Measurements from ENCODE around the gene CLTC. TPM values are rescaled to one million over a fixed set of nuclear protein-coding genes. Genes with fewer than 3 reads are reported as not detected.

Gene CLTC
- total RNA-seq, 1 experiment from 2014 or later = 269 TPM

DNA sequence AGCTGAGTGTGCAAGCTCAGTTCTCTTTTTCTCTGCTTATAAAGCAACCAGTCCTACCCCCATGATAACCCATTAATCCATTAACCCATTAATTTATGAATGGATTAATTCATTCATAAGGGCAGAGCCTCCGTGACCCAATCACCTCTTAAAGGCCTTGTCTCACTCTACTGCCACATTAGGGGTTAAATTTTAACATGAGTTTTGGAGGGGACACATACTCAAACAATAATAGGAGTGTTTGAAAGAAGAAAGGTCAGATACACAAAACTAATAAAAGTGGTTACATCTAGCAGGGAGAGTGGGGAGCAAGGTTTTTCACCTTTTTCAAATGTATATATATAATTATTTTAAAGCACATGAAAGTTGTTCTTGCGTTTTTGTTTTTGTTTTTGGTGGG lies 94.6 kb downstream of the CLTC start:
- ChIA-PET POLR2A (ENCODE audit: unreplicated experiment) (no interaction called here), CTCF (no interaction called here)
- intact Hi-C loops (cut with micrococcal nuclease) = no loop called here
- Histone ChIP-seq H3K4me1 (ENCODE audit: insufficient read depth, low read length) (peaks cover 10% of the 10 kb centered on the region), H3K9ac (ENCODE audit: low read length) (no peak overlapping the region), H3K27me3 (ENCODE audit: low read length) (no peaks in the 10 kb centered on the region), H3K9me2 (replicated peaks; ENCODE audit: low read length) (no peaks in the 10 kb centered on the region), H3K36me3 (ENCODE audit: low read depth, low read length) (no peaks in the 10 kb centered on the region), H3F3A (ENCODE audit: low read length, unreplicated experiment) (no peaks in the 10 kb centered on the region), H3K4me3 (ENCODE audit: low read length) (no peak overlapping the region), H3K79me2 (ENCODE audit: low read length) (peaks cover 97% of the 10 kb centered on the region), H3K4me2 (ENCODE audit: low read length) (no peak overlapping the region), H4K20me1 (ENCODE audit: low read length) (peaks cover 26% of the 10 kb centered on the region), H3K9me3 (ENCODE audit: low read length) (no peaks in the 10 kb centered on the region), H2AFZ (ENCODE audit: low read length) (no peak overlapping the region), H3K27ac (ENCODE audit: low read length) (no peak overlapping the region)
- no peak for ATAC-seq
- TF ChIP-seq EZH2 (IDR thresholded peaks at IDR 0.05; ENCODE audit: low read length, unreplicated experiment) = no peak
- TF ChIP-seq, protein P1, sequence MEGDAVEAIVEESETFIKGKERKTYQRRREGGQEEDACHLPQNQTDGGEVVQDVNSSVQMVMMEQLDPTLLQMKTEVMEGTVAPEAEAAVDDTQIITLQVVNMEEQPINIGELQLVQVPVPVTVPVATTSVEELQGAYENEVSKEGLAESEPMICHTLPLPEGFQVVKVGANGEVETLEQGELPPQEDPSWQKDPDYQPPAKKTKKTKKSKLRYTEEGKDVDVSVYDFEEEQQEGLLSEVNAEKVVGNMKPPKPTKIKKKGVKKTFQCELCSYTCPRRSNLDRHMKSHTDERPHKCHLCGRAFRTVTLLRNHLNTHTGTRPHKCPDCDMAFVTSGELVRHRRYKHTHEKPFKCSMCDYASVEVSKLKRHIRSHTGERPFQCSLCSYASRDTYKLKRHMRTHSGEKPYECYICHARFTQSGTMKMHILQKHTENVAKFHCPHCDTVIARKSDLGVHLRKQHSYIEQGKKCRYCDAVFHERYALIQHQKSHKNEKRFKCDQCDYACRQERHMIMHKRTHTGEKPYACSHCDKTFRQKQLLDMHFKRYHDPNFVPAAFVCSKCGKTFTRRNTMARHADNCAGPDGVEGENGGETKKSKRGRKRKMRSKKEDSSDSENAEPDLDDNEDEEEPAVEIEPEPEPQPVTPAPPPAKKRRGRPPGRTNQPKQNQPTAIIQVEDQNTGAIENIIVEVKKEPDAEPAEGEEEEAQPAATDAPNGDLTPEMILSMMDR (conservative IDR thresholded peaks at IDR 0.05; ENCODE audit: low read depth, low read length) = no peak
- TF ChIP-seq EZH2phosphoT487 (IDR thresholded peaks at IDR 0.05; ENCODE audit: borderline replicate concordance, low read length) = no peak
- no TSS peak for BruUV-seq (replicated peaks)
- no peak for DNase-seq

DNA sequence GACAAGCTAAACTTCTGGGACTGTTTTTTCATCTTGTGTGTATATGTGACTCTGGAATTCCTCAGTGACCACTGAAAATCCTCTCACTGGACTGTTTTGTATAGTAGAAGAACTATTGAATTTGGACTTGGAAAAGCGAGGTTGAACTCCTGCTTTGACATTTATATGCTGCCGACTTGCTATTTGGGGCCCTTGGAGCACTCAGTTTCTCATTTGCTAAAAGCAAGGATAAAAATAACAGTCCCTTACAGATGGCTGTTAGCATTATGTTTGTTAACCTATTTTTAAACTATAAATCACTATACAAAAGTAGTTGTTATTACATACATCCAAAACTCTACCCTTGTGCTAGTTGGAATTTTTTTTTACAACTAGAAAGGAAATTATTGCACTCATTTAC lies 96.7 kb downstream of the CLTC start:
- intact Hi-C loops (cut with micrococcal nuclease) = no loop called here
- no peak for ATAC-seq
- Histone ChIP-seq H3K4me1 (ENCODE audit: insufficient read depth, low read length) (peaks cover 5% of the 10 kb centered on the region; the same call in 1 of the 2 replicates), H3K79me2 (ENCODE audit: low read length) (peaks cover 95% of the 10 kb centered on the region), H4K20me1 (ENCODE audit: low read length) (peaks cover 17% of the 10 kb centered on the region; the same call in 1 of the 2 replicates), H3K9me3 (ENCODE audit: low read length) (no peaks in the 10 kb centered on the region), H3K9ac (ENCODE audit: low read length) (no peak overlapping the region), H3K4me3 (ENCODE audit: low read length) (no peak overlapping the region), H3K27ac (ENCODE audit: low read length) (no peak overlapping the region), H3K9me2 (replicated peaks; ENCODE audit: low read length) (no peaks in the 10 kb centered on the region), H3K4me2 (ENCODE audit: low read length) (no peak overlapping the region), H3K27me3 (ENCODE audit: low read length) (no peaks in the 10 kb centered on the region), H3F3A (ENCODE audit: low read length, unreplicated experiment) (no peaks in the 10 kb centered on the region), H2AFZ (ENCODE audit: low read length) (no peak overlapping the region), H3K36me3 (ENCODE audit: low read depth, low read length) (no peaks in the 10 kb centered on the region)
- no TSS peak for BruUV-seq (replicated peaks)
- ChIA-PET POLR2A (ENCODE audit: unreplicated experiment) (no interaction called here), CTCF (no interaction called here)
- no peak for TF ChIP-seq EZH2phosphoT487 (IDR thresholded peaks at IDR 0.05; ENCODE audit: borderline replicate concordance, low read length)
- TF ChIP-seq, protein P1 (conservative IDR thresholded peaks at IDR 0.05; ENCODE audit: low read depth, low read length) = no peak
- no peak for TF ChIP-seq EZH2 (IDR thresholded peaks at IDR 0.05; ENCODE audit: low read length, unreplicated experiment)
- no peak for DNase-seq

DNA sequence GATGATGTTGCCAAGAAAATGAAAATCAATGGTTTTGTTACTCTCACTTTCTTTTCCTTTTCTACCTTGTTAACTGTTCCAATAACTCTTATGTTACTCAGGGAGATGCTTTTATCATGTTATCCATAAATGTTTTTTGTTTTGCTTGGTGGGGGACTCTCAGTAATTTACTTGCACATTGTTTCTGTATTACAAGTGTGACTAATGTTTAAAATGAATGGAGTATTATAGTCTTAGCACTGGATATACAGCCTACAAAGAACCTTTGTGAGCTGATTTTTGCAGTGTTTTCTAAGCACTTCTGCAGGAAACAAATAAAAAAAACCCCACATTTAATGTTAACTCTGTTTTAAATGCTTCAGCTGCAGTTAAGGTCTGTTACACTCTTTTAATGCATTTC lies 99.8 kb downstream of the CLTC start:
- Histone ChIP-seq H3K9me2 (replicated peaks; ENCODE audit: low read length) (no peaks in the 10 kb centered on the region), H3K9me3 (ENCODE audit: low read length) (no peaks in the 10 kb centered on the region), H4K20me1 (ENCODE audit: low read length) (0 out of 2 replicates have a peak, but pooled peaks cover 7% of the 10 kb centered on the region), H3K27ac (ENCODE audit: low read length) (no peak overlapping the region), H3K4me2 (ENCODE audit: low read length) (no peak overlapping the region), H3K79me2 (ENCODE audit: low read length) (peaks cover 96% of the 10 kb centered on the region), H3F3A (ENCODE audit: low read length, unreplicated experiment) (no peaks in the 10 kb centered on the region), H3K9ac (ENCODE audit: low read length) (no peak overlapping the region), H3K4me1 (ENCODE audit: insufficient read depth, low read length) (no peaks in the 10 kb centered on the region), H3K27me3 (ENCODE audit: low read length) (no peaks in the 10 kb centered on the region), H2AFZ (ENCODE audit: low read length) (no peak overlapping the region), H3K4me3 (ENCODE audit: low read length) (no peak overlapping the region), H3K36me3 (ENCODE audit: low read depth, low read length) (no peaks in the 10 kb centered on the region)
- BruUV-seq (replicated peaks) = no TSS peak
- ATAC-seq (peak; percentile 75), DNase-seq (no peak)
- ChIA-PET CTCF (no interaction called here), POLR2A (ENCODE audit: unreplicated experiment) (no interaction called here)
- TF ChIP-seq EZH2 (IDR thresholded peaks at IDR 0.05; ENCODE audit: low read length, unreplicated experiment) (no peak), EZH2phosphoT487 (IDR thresholded peaks at IDR 0.05; ENCODE audit: borderline replicate concordance, low read length) (no peak)
- TF ChIP-seq, protein P1 (conservative IDR thresholded peaks at IDR 0.05; ENCODE audit: low read depth, low read length) = no peak
- intact Hi-C loops (cut with micrococcal nuclease) = no loop called here

Measured in PC-3 (cell line).